ENCODE results near the gene EEFSEC. TPM values are rescaled to one million over a fixed set of nuclear protein-coding genes. Genes with fewer than 3 reads are reported as not detected.

EEFSEC gene
- total RNA-seq, 1 experiment from 2014 or later = 15.4 TPM

DNA sequence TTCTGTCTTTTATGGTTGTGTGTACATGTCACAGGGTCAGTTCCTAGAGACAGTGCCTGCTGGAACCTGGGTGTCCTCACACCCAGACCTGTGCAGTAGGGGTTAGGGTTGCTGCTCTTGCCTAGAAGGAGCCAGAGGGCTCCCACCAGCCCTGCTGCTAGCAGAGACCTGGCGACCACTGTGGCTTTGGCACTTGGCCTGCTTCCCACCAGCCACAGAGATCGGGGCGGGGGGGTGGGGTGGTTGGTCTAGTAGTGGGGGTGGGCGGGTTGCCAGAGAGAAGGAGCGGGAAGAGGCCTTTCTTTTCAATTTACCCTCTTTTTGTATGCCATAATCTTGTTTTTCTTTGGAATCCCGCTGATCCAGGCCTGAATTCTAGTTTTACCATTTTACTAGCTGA lies 29.4 kb downstream of the EEFSEC start:
- H3K27me3 ChIP-seq (ENCODE audit: control insufficient read depth, insufficient read depth, low read length) = no peaks in the 10 kb centered on the region
- H3K36me3 ChIP-seq (ENCODE audit: control insufficient read depth, insufficient read depth, low read length) = no peaks in the 10 kb centered on the region
- in situ Hi-C loops (cut with HindIII; ENCODE audit: low pct_unique_long_range_greater_than_20kb, low sequenced_read_pairs) = no loop called here
- BruUV-seq (replicated peaks) = no TSS peak
- H3K9me3 ChIP-seq (ENCODE audit: control insufficient read depth, insufficient read depth, low read depth, low read length) = no peaks in the 10 kb centered on the region
- ATAC-seq = 0 out of 2 replicates have a peak, but pooled peaks have one; percentile 33
- POLR2A ChIA-PET = no interaction called here
- no peak overlapping the region for H3K27ac ChIP-seq (ENCODE audit: low read length)
- no peak overlapping the region for H3K4me3 ChIP-seq (ENCODE audit: low read depth in 2 of 2, low read length in 2 of 2)
- H3K4me1 ChIP-seq (ENCODE audit: control insufficient read depth, insufficient read depth, low read length) = peaks cover 8% of the 10 kb centered on the region; the same call in 1 of the 2 replicates
- DNase-seq (ENCODE audit: low read depth, low spot score) = no peak
- intact Hi-C loops (cut with micrococcal nuclease; ENCODE audit: unreplicated experiment) = no loop called here
- CTCF ChIA-PET = no interaction called here
- TF ChIP-seq, protein P1, sequence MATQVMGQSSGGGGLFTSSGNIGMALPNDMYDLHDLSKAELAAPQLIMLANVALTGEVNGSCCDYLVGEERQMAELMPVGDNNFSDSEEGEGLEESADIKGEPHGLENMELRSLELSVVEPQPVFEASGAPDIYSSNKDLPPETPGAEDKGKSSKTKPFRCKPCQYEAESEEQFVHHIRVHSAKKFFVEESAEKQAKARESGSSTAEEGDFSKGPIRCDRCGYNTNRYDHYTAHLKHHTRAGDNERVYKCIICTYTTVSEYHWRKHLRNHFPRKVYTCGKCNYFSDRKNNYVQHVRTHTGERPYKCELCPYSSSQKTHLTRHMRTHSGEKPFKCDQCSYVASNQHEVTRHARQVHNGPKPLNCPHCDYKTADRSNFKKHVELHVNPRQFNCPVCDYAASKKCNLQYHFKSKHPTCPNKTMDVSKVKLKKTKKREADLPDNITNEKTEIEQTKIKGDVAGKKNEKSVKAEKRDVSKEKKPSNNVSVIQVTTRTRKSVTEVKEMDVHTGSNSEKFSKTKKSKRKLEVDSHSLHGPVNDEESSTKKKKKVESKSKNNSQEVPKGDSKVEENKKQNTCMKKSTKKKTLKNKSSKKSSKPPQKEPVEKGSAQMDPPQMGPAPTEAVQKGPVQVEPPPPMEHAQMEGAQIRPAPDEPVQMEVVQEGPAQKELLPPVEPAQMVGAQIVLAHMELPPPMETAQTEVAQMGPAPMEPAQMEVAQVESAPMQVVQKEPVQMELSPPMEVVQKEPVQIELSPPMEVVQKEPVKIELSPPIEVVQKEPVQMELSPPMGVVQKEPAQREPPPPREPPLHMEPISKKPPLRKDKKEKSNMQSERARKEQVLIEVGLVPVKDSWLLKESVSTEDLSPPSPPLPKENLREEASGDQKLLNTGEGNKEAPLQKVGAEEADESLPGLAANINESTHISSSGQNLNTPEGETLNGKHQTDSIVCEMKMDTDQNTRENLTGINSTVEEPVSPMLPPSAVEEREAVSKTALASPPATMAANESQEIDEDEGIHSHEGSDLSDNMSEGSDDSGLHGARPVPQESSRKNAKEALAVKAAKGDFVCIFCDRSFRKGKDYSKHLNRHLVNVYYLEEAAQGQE (IDR thresholded peaks at IDR 0.05; ENCODE audit: insufficient read depth in 1 of 2, low read depth in 2 of 2, low read length in 1 of 2) = no peak
- no peak for TF ChIP-seq SIN3A (IDR thresholded peaks at IDR 0.05; ENCODE audit: borderline replicate concordance, insufficient read depth, low read depth, low read length)
- TF ChIP-seq, protein P2, sequence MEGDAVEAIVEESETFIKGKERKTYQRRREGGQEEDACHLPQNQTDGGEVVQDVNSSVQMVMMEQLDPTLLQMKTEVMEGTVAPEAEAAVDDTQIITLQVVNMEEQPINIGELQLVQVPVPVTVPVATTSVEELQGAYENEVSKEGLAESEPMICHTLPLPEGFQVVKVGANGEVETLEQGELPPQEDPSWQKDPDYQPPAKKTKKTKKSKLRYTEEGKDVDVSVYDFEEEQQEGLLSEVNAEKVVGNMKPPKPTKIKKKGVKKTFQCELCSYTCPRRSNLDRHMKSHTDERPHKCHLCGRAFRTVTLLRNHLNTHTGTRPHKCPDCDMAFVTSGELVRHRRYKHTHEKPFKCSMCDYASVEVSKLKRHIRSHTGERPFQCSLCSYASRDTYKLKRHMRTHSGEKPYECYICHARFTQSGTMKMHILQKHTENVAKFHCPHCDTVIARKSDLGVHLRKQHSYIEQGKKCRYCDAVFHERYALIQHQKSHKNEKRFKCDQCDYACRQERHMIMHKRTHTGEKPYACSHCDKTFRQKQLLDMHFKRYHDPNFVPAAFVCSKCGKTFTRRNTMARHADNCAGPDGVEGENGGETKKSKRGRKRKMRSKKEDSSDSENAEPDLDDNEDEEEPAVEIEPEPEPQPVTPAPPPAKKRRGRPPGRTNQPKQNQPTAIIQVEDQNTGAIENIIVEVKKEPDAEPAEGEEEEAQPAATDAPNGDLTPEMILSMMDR (IDR thresholded peaks at IDR 0.05) = no peak
- no peak for TF ChIP-seq TCF7L2 (IDR thresholded peaks at IDR 0.05; ENCODE audit: low read depth, low read length)
- no peak for TF ChIP-seq POLR2AphosphoS5 (IDR thresholded peaks at IDR 0.05; ENCODE audit: low read depth, low read length)

DNA sequence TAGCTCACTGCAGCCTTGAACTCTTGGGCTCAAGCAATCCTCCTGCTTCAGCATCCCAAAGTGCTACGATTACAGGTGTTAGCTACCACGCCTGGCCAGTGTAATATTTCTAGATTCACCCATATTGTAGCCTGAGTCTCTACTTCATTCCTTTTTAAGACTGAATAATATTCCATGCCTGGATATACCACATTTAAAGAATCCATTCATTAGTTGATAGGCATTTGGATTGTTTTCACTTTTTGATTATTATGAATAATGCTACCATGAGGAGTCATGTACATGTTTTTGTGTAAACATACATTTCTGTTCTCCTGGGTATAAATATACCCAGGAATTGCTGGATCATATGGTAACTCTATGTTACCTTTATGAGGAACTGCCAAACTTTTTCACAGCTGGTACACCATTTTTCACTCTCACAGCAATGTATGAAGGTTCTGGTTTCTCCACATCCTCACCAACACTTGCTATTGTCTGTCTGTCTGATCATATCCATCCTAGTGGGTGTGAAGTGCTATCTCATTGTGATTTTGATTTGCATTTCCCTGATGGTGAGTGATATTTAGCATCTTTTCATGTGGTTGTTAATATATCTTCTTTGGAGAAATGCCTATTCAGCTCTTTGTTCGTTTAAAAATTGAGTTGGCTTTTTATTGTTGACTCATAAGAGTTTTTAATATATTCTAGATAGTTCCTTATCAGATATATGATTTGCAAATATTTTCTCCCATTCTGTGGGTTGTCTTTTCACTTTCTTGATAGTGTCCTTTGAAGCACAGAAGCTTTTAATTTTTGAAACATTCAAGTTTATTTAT lies 32.6 kb downstream of the EEFSEC start:
- Histone ChIP-seq H3K4me3 (ENCODE audit: low read depth in 2 of 2, low read length in 2 of 2) (no peak overlapping the region), H3K27me3 (ENCODE audit: control insufficient read depth, insufficient read depth, low read length) (no peaks in the 10 kb centered on the region), H3K9me3 (ENCODE audit: control insufficient read depth, insufficient read depth, low read depth, low read length) (no peaks in the 10 kb centered on the region), H3K27ac (ENCODE audit: low read length) (no peak overlapping the region), H3K4me1 (ENCODE audit: control insufficient read depth, insufficient read depth, low read length) (peaks cover 6% of the 10 kb centered on the region; the same call in 1 of the 2 replicates), H3K36me3 (ENCODE audit: control insufficient read depth, insufficient read depth, low read length) (no peaks in the 10 kb centered on the region)
- no TSS peak for BruUV-seq (replicated peaks)
- ATAC-seq (no peak), DNase-seq (ENCODE audit: low read depth, low spot score) (no peak)
- in situ Hi-C loops (cut with HindIII; ENCODE audit: low pct_unique_long_range_greater_than_20kb, low sequenced_read_pairs) = no loop called here
- ChIA-PET CTCF (no interaction called here), POLR2A (no interaction called here)
- intact Hi-C loops (cut with micrococcal nuclease; ENCODE audit: unreplicated experiment) = no loop called here
- TF ChIP-seq TCF7L2 (IDR thresholded peaks at IDR 0.05; ENCODE audit: low read depth, low read length) (no peak), SIN3A (IDR thresholded peaks at IDR 0.05; ENCODE audit: borderline replicate concordance, insufficient read depth, low read depth, low read length) (no peak), POLR2AphosphoS5 (IDR thresholded peaks at IDR 0.05; ENCODE audit: low read depth, low read length) (no peak)
- TF ChIP-seq, protein P1 (IDR thresholded peaks at IDR 0.05; ENCODE audit: insufficient read depth in 1 of 2, low read depth in 2 of 2, low read length in 1 of 2) = no peak
- TF ChIP-seq, protein P2 (IDR thresholded peaks at IDR 0.05) = no peak

Data from Panc1 (cell line).